HEK293 (cell line): ENCODE data around the gene HMGN2.

ENCODE experiments used
- CTCF ChIA-PET: fragments of 350-600 bp; formaldehyde crosslinking; extraction: SDS; loops from one replicate; lab custom pipeline; 2021; ENCODE audit warnings: antibody characterized with exemption; lab: Yijun Ruan, JAX
- POLR2A ChIA-PET: fragments of 300-600 bp; formaldehyde crosslinking; extraction: SDS; loops from one replicate; lab custom pipeline; 2020; ENCODE audit warnings: antibody characterized with exemption, inconsistent platforms; lab: Yijun Ruan, JAX
- H3K27ac ChIP-seq: fragments of 200-500 bp; sonication (Bioruptor generic); 2 replicates; pipeline ENCODE4 v1.5.1; 2014; ENCODE audit warnings: low read depth, low read length, control low read depth, inconsistent platforms; ENCODE audit errors: extremely low read depth
- H3K36me3 ChIP-seq, 2 experiments: fragments of 200-500 bp in 1 of 2; sonication (Bioruptor generic) in 1 of 2; 1 replicate in 1 of 2; 2 replicates in 1 of 2; pipeline ENCODE4 v1.5.1; 2014 to 2017; ENCODE audit warnings: inconsistent platforms in 2 of 2, low read length in 2 of 2; ENCODE audit not compliant: control insufficient read depth in 2 of 2, insufficient read depth in 1 of 2
- H3K4me1 ChIP-seq: fragments of 200-500 bp; sonication (Bioruptor generic); 2 replicates; pipeline ENCODE4 v1.5.1; 2014; ENCODE audit warnings: mild to moderate bottlenecking, low read length, inconsistent platforms; ENCODE audit not compliant: control insufficient read depth, insufficient read depth
- H3K4me3 ChIP-seq: 2 replicates; pipeline ENCODE4 v1.5.1; 2011; ENCODE audit warnings: low read depth, mild to moderate bottlenecking, control low read depth, low read length, moderate library complexity
- H3K9me3 ChIP-seq: fragments of 200-500 bp; sonication (Bioruptor generic); 2 replicates; pipeline ENCODE4 v1.5.1; 2014; ENCODE audit warnings: low read depth, low read length, inconsistent platforms; ENCODE audit not compliant: control insufficient read depth, insufficient read depth
- KLF16 ChIP-seq: fragments of 450-650 bp; formaldehyde crosslinking; IDR thresholded peaks from 2 replicates; pipeline ENCODE4 v1.5.1; 2017; ENCODE audit warnings: missing biosample characterization, missing genetic modification characterization
- KLF7 ChIP-seq: fragments of 450-650 bp; formaldehyde crosslinking; IDR thresholded peaks from 2 replicates; pipeline ENCODE4 v1.5.1; 2016; ENCODE audit warnings: missing biosample characterization, missing genetic modification characterization, borderline replicate concordance
- OSR2 ChIP-seq: fragments of 450-650 bp; formaldehyde crosslinking; IDR thresholded peaks from 2 replicates; pipeline ENCODE4 v1.5.1; 2016; ENCODE audit warnings: missing biosample characterization, missing genetic modification characterization
- OVOL3 ChIP-seq: fragments of 450-650 bp; formaldehyde crosslinking; IDR thresholded peaks from 2 replicates; pipeline ENCODE4 v1.5.1; 2016; ENCODE audit warnings: missing biosample characterization, missing genetic modification characterization
- TRIM28 ChIP-seq: IDR thresholded peaks from 2 replicates; pipeline ENCODE4 v1.6.1; 2011; ENCODE audit warnings: low read length, control low read depth, borderline replicate concordance
- ZFP37 ChIP-seq: fragments of 450-650 bp; formaldehyde crosslinking; IDR thresholded peaks from 2 replicates; pipeline ENCODE4 v1.5.1; 2016; ENCODE audit warnings: missing biosample characterization, missing genetic modification characterization
- ZIC2 ChIP-seq: fragments of 450-650 bp; formaldehyde crosslinking; IDR thresholded peaks from 2 replicates; pipeline ENCODE4 v1.5.1; 2016; ENCODE audit warnings: missing biosample characterization, missing genetic modification characterization
- ZNF112 ChIP-seq: fragments of 450-650 bp; formaldehyde crosslinking; IDR thresholded peaks from 2 replicates; pipeline ENCODE4 v1.5.0; 2017; ENCODE audit warnings: missing biosample characterization, missing genetic modification characterization
- ZNF174 ChIP-seq: fragments of 450-650 bp; formaldehyde crosslinking; IDR thresholded peaks from 2 replicates; pipeline ENCODE4 v1.5.0; 2017; ENCODE audit warnings: missing biosample characterization, mild to moderate bottlenecking, missing genetic modification characterization
- ZNF214 ChIP-seq: fragments of 450-650 bp; formaldehyde crosslinking; IDR thresholded peaks from 2 replicates; pipeline ENCODE4 v1.5.1; 2017; ENCODE audit warnings: missing biosample characterization, mild to moderate bottlenecking, missing genetic modification characterization, borderline replicate concordance
- ZNF280C ChIP-seq: fragments of 450-650 bp; formaldehyde crosslinking; IDR thresholded peaks from 2 replicates; pipeline ENCODE4 v1.5.1; 2016; ENCODE audit warnings: missing biosample characterization, missing genetic modification characterization
- ZNF366 ChIP-seq: fragments of 450-650 bp; formaldehyde crosslinking; conservative IDR thresholded peaks from 2 replicates; pipeline ENCODE4 v1.5.1; 2016; ENCODE audit warnings: missing biosample characterization, missing genetic modification characterization
- ZNF391 ChIP-seq: fragments of 450-650 bp; formaldehyde crosslinking; IDR thresholded peaks from 2 replicates; pipeline ENCODE4 v1.5.1; 2016; ENCODE audit warnings: low read depth, missing biosample characterization, missing genetic modification characterization, borderline replicate concordance
- ZNF510 ChIP-seq: fragments of 450-650 bp; formaldehyde crosslinking; IDR thresholded peaks from 2 replicates; pipeline ENCODE4 v1.5.1; 2018; ENCODE audit warnings: mild to moderate bottlenecking, missing genetic modification characterization, missing biosample characterization; ENCODE audit not compliant: insufficient replicate concordance
- ZNF514 ChIP-seq: fragments of 450-650 bp; formaldehyde crosslinking; IDR thresholded peaks from 2 replicates; pipeline ENCODE4 v1.5.1; 2016; ENCODE audit warnings: missing biosample characterization, missing genetic modification characterization
- ZNF530 ChIP-seq: fragments of 450-650 bp; formaldehyde crosslinking; IDR thresholded peaks from 2 replicates; pipeline ENCODE4 v1.5.1; 2016; ENCODE audit warnings: low read depth, missing biosample characterization, missing genetic modification characterization
- ZNF561 ChIP-seq: fragments of 450-650 bp; IDR thresholded peaks from 2 replicates; pipeline ENCODE4 v1.5.1; 2018; ENCODE audit warnings: missing biosample characterization, missing genetic modification characterization, borderline replicate concordance
- ZNF654 ChIP-seq: fragments of 450-650 bp; formaldehyde crosslinking; IDR thresholded peaks from 2 replicates; pipeline ENCODE4 v1.5.1; 2016; ENCODE audit warnings: low read depth, missing biosample characterization, missing genetic modification characterization
- ZNF701 ChIP-seq: fragments of 450-650 bp; formaldehyde crosslinking; IDR thresholded peaks from 2 replicates; pipeline ENCODE4 v1.5.1; 2016; ENCODE audit warnings: missing biosample characterization, missing genetic modification characterization
- ZNF76 ChIP-seq: fragments of 450-650 bp; formaldehyde crosslinking; IDR thresholded peaks from 2 replicates; pipeline ENCODE4; 2016; ENCODE audit warnings: low read depth, missing biosample characterization, missing genetic modification characterization, borderline replicate concordance
- TF ChIP-seq, protein P1 (sequence below): fragments of 450-650 bp; formaldehyde crosslinking; IDR thresholded peaks from 2 replicates; pipeline ENCODE4 v1.5.1; 2016; ENCODE audit warnings: missing biosample characterization, missing genetic modification characterization
- TF ChIP-seq, protein P2 (sequence below): fragments of 450-650 bp; formaldehyde crosslinking; IDR thresholded peaks from 2 replicates; pipeline ENCODE4 v1.5.1; 2016; ENCODE audit warnings: missing biosample characterization, missing genetic modification characterization
- TF ChIP-seq, protein P3 (sequence below): fragments of 450-650 bp; formaldehyde crosslinking; IDR thresholded peaks from 2 replicates; pipeline ENCODE4 v1.5.1; 2016; ENCODE audit warnings: missing biosample characterization, missing genetic modification characterization
- TF ChIP-seq, protein P4 (sequence below): fragments of 450-650 bp; formaldehyde crosslinking; IDR thresholded peaks from 2 replicates; pipeline ENCODE4 v1.5.1; 2016; ENCODE audit warnings: missing biosample characterization, missing genetic modification characterization

HMGN2 gene

DNA sequence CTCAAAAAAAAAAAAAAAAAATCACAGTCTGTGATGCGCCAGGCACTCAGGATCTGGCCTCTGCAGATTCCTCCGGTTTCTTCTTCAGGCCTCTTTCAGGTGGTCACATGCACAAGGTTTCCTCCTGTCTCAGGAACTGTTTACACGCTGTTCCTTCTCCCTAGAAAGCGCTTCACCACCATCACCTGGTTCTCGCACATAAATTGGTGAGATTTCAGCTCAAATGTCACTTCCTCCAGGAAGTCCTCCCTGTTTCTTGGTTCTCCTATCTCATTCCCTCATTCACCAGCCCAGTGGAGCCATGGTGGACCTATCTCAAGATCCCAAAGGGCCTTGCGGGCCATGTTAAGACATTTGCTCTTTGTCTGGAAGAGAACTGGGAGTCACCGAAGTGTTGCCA lies 26.7 kb downstream of the HMGN2 start:
- H3K36me3 ChIP-seq, result no peaks in the 10 kb centered on the region
- TF ChIP-seq, protein P1, sequence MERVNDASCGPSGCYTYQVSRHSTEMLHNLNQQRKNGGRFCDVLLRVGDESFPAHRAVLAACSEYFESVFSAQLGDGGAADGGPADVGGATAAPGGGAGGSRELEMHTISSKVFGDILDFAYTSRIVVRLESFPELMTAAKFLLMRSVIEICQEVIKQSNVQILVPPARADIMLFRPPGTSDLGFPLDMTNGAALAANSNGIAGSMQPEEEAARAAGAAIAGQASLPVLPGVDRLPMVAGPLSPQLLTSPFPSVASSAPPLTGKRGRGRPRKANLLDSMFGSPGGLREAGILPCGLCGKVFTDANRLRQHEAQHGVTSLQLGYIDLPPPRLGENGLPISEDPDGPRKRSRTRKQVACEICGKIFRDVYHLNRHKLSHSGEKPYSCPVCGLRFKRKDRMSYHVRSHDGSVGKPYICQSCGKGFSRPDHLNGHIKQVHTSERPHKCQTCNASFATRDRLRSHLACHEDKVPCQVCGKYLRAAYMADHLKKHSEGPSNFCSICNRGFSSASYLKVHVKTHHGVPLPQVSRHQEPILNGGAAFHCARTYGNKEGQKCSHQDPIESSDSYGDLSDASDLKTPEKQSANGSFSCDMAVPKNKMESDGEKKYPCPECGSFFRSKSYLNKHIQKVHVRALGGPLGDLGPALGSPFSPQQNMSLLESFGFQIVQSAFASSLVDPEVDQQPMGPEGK (tag by site-specific recombination), result no peak
- no peak for TF ChIP-seq ZNF174
- TF ChIP-seq ZIC2 (tag by site-specific recombination), result no peak
- peak; percentile 28; the same call in 1 of the 2 replicates for TF ChIP-seq ZNF366 (tag by site-specific recombination)
- TF ChIP-seq, protein P2, sequence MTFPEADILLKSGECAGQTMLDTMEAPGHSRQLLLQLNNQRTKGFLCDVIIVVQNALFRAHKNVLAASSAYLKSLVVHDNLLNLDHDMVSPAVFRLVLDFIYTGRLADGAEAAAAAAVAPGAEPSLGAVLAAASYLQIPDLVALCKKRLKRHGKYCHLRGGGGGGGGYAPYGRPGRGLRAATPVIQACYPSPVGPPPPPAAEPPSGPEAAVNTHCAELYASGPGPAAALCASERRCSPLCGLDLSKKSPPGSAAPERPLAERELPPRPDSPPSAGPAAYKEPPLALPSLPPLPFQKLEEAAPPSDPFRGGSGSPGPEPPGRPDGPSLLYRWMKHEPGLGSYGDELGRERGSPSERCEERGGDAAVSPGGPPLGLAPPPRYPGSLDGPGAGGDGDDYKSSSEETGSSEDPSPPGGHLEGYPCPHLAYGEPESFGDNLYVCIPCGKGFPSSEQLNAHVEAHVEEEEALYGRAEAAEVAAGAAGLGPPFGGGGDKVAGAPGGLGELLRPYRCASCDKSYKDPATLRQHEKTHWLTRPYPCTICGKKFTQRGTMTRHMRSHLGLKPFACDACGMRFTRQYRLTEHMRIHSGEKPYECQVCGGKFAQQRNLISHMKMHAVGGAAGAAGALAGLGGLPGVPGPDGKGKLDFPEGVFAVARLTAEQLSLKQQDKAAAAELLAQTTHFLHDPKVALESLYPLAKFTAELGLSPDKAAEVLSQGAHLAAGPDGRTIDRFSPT (tag by site-specific recombination), result no peak
- TF ChIP-seq ZNF654 (tag by site-specific recombination), result no peak
- no peak for TF ChIP-seq ZNF280C (tag by site-specific recombination)
- no peak for TF ChIP-seq ZNF514 (tag by site-specific recombination)
- H3K4me1 ChIP-seq, result no peaks in the 10 kb centered on the region
- ChIA-PET POLR2A (no interaction called here), CTCF (interaction anchor here (0.9 to 2.4 kb wide), 3 partner anchors 9 to 24 kb away, joined by 3 to 22 read pairs (median 6); no protein-coding TSS in a partner anchor)
- no peak overlapping the region for H3K4me3 ChIP-seq
- no peaks in the 10 kb centered on the region for H3K9me3 ChIP-seq
- no peak overlapping the region for H3K27ac ChIP-seq

- H3K27ac ChIP-seq, result peak overlapping the region; percentile 81
- H3K36me3 ChIP-seq, result no peaks in the 10 kb centered on the region
- H3K9me3 ChIP-seq, result no peaks in the 10 kb centered on the region
- H3K4me1 ChIP-seq, result no peaks in the 10 kb centered on the region
- ChIA-PET CTCF (interaction anchor here (0.6 to 2.9 kb wide), 25 partner anchors 9 to 812 kb away, joined by 3 to 22 read pairs (median 4); partner anchors contain the start of genes RPS6KA1 and ZNF593), POLR2A (interaction anchor here (0.5 to 2.7 kb wide), 17 partner anchors 11 to 390 kb away, joined by 3 to 24 read pairs (median 5); partner anchors contain the start of genes DHDDS, GPN2, HMGN2 and RPS6KA1)
- peak overlapping the region; percentile 74 for H3K4me3 ChIP-seq
- TF ChIP-seq ZNF391 (tag by site-specific recombination) (peak; percentile 89; the same call in 1 of the 2 replicates), ZNF112 (tag by site-specific recombination) (no peak), ZNF561 (tag by site-specific recombination) (peak; percentile 81; the same call in 1 of the 2 replicates), OVOL3 (tag by site-specific recombination) (no peak), ZNF76 (tag by site-specific recombination) (peak; percentile 44; the same call in 1 of the 2 replicates), OSR2 (tag by site-specific recombination) (no peak), KLF7 (tag by site-specific recombination) (peak; percentile 88), KLF16 (peak; percentile 96), ZFP37 (tag by site-specific recombination) (peak; percentile 81; the same call in 1 of the 2 replicates), ZNF530 (tag by site-specific recombination) (no peak), ZNF701 (tag by site-specific recombination) (no peak), ZNF214 (tag by site-specific recombination) (no peak), ZNF510 (no peak), TRIM28 (no peak)
- TF ChIP-seq, protein P3, sequence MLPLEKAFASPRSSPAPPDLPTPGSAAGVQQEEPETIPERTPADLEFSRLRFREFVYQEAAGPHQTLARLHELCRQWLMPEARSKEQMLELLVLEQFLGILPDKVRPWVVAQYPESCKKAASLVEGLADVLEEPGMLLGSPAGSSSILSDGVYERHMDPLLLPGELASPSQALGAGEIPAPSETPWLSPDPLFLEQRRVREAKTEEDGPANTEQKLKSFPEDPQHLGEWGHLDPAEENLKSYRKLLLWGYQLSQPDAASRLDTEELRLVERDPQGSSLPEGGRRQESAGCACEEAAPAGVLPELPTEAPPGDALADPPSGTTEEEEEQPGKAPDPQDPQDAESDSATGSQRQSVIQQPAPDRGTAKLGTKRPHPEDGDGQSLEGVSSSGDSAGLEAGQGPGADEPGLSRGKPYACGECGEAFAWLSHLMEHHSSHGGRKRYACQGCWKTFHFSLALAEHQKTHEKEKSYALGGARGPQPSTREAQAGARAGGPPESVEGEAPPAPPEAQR, result no peak
- TF ChIP-seq, protein P4, sequence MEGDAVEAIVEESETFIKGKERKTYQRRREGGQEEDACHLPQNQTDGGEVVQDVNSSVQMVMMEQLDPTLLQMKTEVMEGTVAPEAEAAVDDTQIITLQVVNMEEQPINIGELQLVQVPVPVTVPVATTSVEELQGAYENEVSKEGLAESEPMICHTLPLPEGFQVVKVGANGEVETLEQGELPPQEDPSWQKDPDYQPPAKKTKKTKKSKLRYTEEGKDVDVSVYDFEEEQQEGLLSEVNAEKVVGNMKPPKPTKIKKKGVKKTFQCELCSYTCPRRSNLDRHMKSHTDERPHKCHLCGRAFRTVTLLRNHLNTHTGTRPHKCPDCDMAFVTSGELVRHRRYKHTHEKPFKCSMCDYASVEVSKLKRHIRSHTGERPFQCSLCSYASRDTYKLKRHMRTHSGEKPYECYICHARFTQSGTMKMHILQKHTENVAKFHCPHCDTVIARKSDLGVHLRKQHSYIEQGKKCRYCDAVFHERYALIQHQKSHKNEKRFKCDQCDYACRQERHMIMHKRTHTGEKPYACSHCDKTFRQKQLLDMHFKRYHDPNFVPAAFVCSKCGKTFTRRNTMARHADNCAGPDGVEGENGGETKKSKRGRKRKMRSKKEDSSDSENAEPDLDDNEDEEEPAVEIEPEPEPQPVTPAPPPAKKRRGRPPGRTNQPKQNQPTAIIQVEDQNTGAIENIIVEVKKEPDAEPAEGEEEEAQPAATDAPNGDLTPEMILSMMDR, result 0 out of 2 replicates have a peak, but pooled peaks have one; percentile 47
Observed at GRCh38 chr1:26500488-26501175, 28.4 kb downstream of the HMGN2 start.
